ENCODE measurements around the gene HS6ST1.

HS6ST1 gene

GRCh38 chr2:128285329-128285931, 33.2 kb downstream of the HS6ST1 start:
- no peak for DNase-seq (ENCODE audit: low read depth)
- TF ChIP-seq CTCF (conservative IDR thresholded peaks at IDR 0.05; ENCODE audit: control insufficient read depth, insufficient read depth, low read depth, low read length) = no peak
- no peak overlapping the region for H3K4me3 ChIP-seq (ENCODE audit: control insufficient read depth, low read depth, low read length)

DNA sequence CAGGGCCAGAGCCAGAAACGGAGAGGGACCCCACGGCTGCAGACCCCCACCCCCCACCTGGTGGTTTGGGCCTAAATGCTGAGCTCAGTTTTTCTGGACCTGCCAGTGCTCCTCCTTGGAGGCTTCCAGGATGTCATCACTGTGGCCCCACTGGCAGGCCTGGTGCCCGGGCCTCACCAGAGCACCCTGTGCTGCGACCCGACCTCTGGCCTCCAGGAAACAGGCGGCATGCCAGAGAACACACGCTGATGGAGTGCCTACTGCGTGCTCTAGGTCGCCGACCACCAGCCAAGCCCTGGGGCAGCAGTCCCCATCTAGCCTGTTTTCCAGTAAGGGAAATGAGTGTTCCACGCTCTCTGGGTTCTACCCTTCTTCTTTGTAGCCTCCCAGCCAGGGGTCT, 33.8 kb downstream of the HS6ST1 start:
- no peak overlapping the region for H3K4me3 ChIP-seq (ENCODE audit: control insufficient read depth, low read depth, low read length)
- no peak for TF ChIP-seq CTCF (conservative IDR thresholded peaks at IDR 0.05; ENCODE audit: control insufficient read depth, insufficient read depth, low read depth, low read length)
- DNase-seq (ENCODE audit: low read depth) = no peak

GRCh38 chr2:128284037-128284441, 34.6 kb downstream of the HS6ST1 start:
- DNase-seq (ENCODE audit: low read depth) = no peak
- H3K4me3 ChIP-seq (ENCODE audit: control insufficient read depth, low read depth, low read length) = no peak overlapping the region
- TF ChIP-seq CTCF (conservative IDR thresholded peaks at IDR 0.05; ENCODE audit: control insufficient read depth, insufficient read depth, low read depth, low read length) = no peak

GRCh38 chr2:128282976-128283810, 35.5 kb downstream of the HS6ST1 start:
- H3K4me3 ChIP-seq (ENCODE audit: control insufficient read depth, low read depth, low read length) = no peak overlapping the region
- no peak for TF ChIP-seq CTCF (conservative IDR thresholded peaks at IDR 0.05; ENCODE audit: control insufficient read depth, insufficient read depth, low read depth, low read length)
- DNase-seq (ENCODE audit: low read depth) = no peak

- TF ChIP-seq CTCF (conservative IDR thresholded peaks at IDR 0.05; ENCODE audit: control insufficient read depth, insufficient read depth, low read depth, low read length) = no peak
- no peak for DNase-seq (ENCODE audit: low read depth)
- no peak overlapping the region for H3K4me3 ChIP-seq (ENCODE audit: control insufficient read depth, low read depth, low read length)
Observed at GRCh38 chr2:128282246-128282975, 36.3 kb downstream of the HS6ST1 start.

GRCh38 chr2:128281852-128282245, 36.8 kb downstream of the HS6ST1 start:
- no peak for DNase-seq (ENCODE audit: low read depth)
- no peak for TF ChIP-seq CTCF (conservative IDR thresholded peaks at IDR 0.05; ENCODE audit: control insufficient read depth, insufficient read depth, low read depth, low read length)
- H3K4me3 ChIP-seq (ENCODE audit: control insufficient read depth, low read depth, low read length) = no peak overlapping the region
